Esophagus muscularis mucosa (tissue), 3 donors: ENCODE results near the gene EEF2K.

Experiments used
- POLR2A ChIP-seq: fragments of 450-650 bp; IDR thresholded peaks from one replicate; pipeline ENCODE4 v1.6.1; 2017; ENCODE audit warnings: antibody characterized with exemption, moderate library complexity, mild to moderate bottlenecking, low read depth
- TF ChIP-seq, protein P1 (sequence below), 3 experiments: fragments of 200-600 bp in 2 of 3; fragments of 450-650 bp in 1 of 3; sonication (generic) in 2 of 3; IDR thresholded peaks; one replicate each; pipeline ENCODE4 v1.5.1; 2017 to 2019; ENCODE audit warnings: antibody characterized with exemption in 3 of 3, mild to moderate bottlenecking in 2 of 3, moderate library complexity in 1 of 3

DNA sequence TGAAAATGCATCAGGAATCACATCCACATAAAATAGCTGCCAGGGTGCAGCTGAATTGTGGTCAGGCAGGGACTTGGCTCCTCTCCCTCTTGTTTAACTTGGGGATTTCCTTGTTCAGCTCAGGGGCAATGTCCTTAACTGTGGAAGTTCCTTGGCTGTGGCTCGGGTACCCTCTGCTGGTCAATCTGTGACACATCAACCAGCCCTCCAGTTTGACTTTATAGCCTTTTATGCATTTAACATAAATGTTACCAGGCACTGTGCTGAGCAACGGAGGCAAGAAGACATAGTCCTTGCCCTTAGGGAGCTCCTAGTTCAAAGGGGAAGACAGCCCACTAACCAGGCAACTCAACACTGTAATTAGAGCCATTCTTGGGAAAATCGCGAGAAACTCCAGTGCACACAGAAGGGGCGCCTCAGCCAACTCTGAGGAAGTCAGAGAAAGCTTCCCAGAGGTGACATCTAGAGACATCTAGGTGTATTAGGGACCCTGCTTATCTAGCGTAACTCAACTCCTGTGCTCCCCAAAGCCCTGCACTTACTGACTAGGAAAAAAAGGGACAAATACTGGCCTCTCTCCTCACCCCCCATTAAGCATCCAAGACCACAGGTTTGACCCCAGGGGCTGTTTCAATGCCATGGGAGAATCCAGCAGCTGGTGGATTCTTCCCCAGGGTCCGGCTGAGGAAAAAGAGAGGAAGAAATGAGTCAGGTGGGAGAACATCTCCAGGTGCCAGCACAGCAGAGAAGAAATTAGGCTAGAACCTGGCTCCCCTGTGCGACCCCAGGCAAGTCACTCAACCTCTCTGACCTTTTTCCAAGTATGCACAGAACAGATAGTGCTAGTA lies 17.3 kb upstream of the EEF2K start:
- TF ChIP-seq, protein P1, sequence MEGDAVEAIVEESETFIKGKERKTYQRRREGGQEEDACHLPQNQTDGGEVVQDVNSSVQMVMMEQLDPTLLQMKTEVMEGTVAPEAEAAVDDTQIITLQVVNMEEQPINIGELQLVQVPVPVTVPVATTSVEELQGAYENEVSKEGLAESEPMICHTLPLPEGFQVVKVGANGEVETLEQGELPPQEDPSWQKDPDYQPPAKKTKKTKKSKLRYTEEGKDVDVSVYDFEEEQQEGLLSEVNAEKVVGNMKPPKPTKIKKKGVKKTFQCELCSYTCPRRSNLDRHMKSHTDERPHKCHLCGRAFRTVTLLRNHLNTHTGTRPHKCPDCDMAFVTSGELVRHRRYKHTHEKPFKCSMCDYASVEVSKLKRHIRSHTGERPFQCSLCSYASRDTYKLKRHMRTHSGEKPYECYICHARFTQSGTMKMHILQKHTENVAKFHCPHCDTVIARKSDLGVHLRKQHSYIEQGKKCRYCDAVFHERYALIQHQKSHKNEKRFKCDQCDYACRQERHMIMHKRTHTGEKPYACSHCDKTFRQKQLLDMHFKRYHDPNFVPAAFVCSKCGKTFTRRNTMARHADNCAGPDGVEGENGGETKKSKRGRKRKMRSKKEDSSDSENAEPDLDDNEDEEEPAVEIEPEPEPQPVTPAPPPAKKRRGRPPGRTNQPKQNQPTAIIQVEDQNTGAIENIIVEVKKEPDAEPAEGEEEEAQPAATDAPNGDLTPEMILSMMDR (IDR thresholded peaks at IDR 0.05), result peak; percentile 81 to 92 (median 90)
- TF ChIP-seq POLR2A, result no peak
